Left renal cortex interstitium (tissue), 4 donors: ENCODE results near the gene GLIS1. TPM values are rescaled to one million over a fixed set of nuclear protein-coding genes. Genes with fewer than 3 reads are reported as not detected.

Experiments
- DNase-seq, 4 donors: peaks; one replicate each; pipeline ENCODE4 v3.0.0-alpha.2; 2013; ENCODE audit warnings: low read depth in 4 of 4, low spot score in 2 of 4, missing footprints in 1 of 4
- polyA plus RNA-seq, 4 donors: library from polyadenylated mRNA; unstranded; fragments of 120-200 nt; gene quantifications; one replicate each; pipeline ENCODE4 v1.2.1, GENCODE V29; 2013; ENCODE audit not compliant: insufficient read length in 4 of 4

Gene GLIS1
- polyA plus RNA-seq, 4 donors = 1.8 to 3.6 (median 3.0) TPM

DNA sequence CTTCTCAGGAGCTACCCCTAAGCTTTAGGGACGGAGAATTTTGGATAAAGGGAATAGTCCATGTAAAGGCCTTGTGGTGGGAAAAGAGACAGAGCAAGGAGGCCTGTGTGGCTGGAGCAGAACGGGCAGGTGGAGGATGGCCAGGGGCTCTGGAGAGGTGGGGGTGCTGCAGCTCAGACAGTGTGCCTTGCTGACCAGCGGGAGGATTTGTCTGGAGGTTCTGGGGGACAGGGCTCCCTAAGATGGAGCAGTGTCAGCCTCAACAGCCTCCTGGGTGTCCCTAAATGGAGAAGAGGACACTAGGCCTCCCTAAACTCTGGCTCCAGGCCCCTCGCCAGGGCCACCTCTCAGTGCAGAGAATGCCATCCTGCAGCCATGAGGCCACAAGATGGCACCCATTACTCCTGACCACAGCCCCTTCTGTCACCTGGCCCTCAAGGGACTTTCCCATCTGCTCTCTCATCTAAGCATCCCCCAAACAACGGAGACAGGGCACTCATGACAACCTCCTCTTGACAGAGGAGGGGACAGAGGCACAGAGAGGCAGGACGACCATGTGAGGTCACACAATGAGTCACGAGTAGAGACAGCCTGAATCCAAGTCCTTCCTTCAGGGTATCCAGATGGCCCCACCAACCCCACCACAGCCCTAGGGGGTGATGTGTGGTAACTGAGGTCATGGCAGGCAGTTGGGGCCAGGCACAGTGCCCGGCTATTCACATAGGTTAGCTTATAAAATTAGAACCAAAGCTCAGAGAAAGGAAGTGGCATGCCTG lies 185.0 kb downstream of the GLIS1 start:
- DNase-seq = no peak

GRCh38 chr1:53552981-53553733 lies 185.8 kb downstream of the GLIS1 start:
- no peak for DNase-seq

DNA sequence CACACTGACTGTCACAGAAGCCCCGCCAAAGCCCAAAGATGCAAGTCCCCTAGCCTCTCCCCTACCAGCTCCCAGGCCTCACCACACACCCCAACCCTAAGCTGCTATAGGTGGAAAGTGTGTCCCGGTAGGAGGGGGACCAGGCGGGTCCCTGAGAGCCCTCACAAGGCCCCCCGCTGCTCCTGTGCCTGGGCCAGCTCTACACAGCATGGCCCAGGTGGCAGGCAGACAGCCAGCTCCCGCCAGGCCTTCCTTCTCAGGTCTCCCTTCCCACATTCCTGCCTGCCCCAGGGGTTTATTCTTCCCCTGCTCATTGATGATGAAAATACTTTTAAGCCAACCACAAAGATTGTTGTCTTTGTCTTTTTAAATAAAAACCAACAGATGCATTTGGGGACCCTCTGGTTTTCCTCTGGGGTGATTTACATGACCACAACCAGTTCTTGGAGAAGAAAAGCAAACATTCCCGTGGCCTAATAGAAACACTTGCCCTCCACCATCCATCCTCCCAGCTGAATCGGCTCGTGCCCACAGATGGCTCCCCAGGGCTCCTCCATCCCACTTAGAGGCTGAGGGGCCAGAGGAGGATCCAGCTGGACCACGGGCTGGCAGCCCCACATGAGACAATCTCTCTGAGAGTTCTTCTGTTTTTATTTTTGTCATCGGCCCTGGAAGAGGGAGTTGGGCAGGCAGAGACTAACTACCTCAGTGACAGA lies 186.7 kb downstream of the GLIS1 start:
- no peak for DNase-seq

DNA sequence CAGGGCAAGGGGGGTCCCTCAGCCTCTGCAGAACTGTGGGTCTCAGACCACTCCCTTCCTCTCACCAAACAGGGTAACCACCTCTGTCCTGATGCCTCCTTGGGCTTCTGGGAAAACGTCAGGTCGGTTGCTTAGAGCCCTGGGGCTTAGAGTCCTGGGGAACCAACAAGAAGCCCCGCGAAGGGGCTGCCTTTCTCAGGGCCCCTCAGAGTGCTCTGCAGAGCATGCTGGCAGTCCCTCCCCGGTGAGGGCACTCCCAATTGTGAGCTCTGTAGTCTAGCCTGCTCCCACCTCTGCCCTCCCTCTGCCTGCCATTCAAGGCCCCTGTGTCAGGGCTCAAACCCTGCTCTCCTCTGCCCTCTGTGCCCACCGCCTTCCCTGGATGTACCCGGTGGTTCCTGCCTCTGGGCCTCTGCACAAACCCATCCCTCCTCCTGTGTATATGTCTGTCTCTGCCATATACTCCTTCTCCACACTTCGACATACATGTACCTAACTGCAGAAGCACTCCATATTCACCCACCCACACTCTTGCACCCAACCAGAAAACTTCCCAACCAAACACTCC lies 187.5 kb downstream of the GLIS1 start:
- no peak for DNase-seq

DNA sequence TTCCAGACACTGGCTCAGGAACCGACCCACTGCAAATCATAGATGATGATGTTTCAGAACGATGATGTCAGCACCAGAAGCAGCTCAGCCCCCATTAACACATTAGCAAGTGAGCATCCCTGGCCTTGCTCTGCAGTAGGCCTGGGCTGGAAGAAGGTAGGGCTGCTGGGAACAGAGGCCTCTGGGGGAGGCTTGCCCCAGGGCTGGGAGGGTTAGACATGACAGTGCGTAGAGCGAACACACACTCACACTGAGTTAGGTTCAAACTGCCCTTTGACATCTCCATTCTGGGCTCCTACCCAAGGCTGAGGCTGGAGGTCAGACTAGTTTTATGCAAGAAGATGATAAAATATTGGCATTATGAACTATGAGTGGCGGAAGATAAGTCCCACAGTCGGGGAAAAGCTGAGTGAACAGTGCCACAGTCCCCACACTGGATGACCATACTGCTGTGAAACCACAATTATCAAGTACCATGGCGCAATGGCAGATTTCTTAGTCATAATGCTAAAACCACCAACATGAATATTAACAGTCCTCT lies 188.7 kb downstream of the GLIS1 start:
- DNase-seq = no peak

GRCh38 chr1:53549781-53550180 lies 189.2 kb downstream of the GLIS1 start:
- DNase-seq = no peak

DNA sequence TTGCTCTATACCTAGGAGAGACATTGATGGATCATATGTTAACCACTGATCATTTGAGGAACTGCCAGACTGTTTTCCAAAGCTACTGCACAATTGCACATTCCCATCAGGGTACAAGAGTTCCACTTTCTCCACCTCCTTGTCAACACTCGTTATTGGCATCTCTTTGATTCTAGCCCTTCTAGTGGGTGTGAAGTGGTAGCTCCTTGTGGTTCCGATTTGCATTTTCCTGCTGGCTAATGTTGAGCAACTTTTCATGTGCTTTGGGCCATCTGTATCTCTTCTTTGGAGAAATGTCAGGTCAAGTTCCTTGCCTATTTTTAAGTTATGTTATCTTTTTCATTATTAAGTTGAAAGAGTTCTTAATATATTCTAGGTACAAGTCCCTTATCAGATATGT lies 189.7 kb downstream of the GLIS1 start:
- DNase-seq = no peak

- DNase-seq = no peak
Observed at GRCh38 chr1:53548031-53548491, 190.9 kb downstream of the GLIS1 start.

GRCh38 chr1:53547231-53547790 lies 191.7 kb downstream of the GLIS1 start:
- no peak for DNase-seq

DNA sequence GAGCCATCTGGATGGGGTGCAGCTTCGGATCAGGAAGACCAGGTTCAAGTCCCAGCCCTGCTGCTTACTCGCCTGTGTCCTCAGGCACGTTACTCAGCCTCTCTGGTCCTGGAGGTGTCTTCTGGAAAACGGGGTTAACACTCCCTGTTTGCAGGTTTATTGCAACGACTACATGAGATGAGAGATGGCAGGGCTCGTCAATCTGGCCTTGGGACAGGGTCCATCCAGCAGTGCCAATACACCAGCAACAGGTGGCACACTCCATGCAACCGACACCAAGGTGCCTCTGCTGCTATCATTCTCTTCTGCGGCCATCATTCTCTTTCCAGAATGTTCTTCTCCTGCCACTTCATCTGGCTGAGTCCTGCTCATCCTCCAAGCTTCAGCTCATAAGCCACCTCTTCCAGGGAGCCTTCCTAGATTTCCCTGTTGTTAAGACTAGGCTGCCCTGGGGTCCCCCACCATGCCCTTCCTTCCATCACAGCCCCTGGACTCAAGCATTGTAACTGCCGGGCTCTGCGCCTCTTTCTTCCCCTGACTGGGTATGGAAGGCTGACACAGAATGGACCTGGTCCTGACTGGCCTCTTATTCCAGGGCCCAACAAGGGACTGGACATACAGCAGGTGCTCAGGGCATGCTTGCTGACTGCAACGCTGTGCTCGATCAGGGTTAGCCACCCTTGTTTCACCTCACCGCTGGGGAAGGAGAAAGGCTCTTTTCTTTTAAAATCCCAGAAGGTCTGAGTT lies 192.4 kb downstream of the GLIS1 start:
- no peak for DNase-seq

GRCh38 chr1:53545663-53546408 lies 193.1 kb downstream of the GLIS1 start:
- peak in 1 of 4 donors; percentile 34 for DNase-seq

DNA sequence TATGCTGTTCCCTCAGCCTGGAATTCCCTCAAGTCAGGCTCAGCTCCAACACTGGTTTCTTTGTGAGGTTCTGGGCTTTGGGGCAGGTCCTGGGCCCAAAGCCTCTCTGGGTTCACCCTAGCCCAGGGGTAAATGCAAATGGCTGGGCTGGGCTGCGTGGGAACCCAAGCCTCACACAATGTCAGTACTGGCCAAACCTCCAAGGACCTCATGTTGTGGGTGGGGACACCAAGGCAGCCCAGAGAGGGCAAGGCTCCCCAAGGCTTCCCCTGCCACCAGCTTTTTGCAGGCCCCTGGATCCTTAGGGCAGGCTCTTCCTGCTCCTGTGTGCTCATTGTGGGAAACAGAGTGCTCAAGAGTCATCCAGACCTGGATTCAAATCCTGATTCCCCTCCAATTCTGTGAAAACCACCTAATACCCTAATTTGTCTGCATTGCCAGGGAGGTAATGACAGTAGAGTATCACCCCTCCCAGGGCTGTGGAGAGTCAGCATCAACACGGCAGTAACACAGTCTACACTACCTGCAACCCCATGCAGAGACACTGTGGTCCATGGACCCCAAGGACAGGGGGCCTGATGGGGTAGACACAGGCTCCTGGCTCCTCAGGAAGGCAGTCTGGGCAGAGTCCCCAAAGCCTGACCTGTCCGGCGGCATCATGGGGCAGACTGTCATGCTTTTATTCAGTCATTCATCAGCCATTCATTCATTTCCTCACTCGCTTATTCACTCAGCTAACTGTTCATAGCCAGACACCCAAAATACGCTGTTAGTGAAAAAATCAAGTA lies 194.0 kb downstream of the GLIS1 start:
- DNase-seq = no peak

GRCh38 chr1:53543778-53544695 lies 194.9 kb downstream of the GLIS1 start:
- no peak for DNase-seq

DNA sequence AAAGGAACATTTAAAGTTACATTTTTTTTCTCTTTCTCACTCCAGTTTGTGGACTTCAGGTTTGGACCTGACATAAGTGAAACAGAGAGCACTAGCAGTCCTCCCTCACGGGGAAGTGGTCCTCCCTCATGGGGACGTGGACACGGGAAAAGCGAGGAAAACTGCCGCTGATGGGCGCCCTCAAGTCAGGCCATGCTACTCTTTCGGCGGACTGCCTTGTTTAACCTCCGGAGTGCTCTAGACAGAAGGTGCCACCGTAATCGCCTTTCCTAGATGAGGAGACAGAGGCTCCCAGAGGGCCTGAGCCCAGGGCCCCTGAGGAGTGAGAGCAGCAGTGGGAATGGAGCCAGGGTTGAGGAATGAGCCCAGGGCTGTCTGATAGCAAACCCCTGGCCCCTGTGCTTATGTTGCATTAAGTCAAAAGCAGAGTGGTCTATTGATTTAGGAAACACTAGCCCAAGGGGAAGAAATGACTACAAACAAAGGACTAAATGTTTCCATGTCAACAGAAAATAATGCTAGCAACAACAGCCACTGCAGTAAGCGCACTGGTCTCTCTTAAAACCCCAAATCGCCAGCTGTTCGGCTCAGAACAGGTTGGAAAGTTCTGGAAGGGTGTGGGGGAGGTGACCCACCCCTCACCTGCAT lies 195.7 kb downstream of the GLIS1 start:
- DNase-seq = no peak

DNA sequence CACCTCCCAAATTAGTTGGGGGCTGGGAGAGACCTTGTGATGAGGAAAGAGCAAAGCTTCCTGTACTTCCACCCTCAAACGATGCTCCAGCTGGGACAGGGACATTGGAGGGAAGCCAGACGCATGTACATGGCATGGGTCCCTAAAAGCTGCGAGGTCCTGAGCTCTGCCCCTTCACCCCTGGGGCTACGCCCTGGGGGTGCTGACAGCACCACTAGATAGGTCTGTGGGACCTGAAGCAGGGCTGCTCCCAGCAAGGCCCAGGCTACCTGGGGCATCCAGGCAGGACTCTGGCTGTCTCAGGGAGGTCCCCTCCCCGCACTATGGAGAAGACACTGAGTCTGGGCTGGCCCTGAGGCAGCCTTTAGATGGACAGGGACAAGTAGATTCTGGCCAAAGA lies 196.4 kb downstream of the GLIS1 start:
- no peak for DNase-seq

DNA sequence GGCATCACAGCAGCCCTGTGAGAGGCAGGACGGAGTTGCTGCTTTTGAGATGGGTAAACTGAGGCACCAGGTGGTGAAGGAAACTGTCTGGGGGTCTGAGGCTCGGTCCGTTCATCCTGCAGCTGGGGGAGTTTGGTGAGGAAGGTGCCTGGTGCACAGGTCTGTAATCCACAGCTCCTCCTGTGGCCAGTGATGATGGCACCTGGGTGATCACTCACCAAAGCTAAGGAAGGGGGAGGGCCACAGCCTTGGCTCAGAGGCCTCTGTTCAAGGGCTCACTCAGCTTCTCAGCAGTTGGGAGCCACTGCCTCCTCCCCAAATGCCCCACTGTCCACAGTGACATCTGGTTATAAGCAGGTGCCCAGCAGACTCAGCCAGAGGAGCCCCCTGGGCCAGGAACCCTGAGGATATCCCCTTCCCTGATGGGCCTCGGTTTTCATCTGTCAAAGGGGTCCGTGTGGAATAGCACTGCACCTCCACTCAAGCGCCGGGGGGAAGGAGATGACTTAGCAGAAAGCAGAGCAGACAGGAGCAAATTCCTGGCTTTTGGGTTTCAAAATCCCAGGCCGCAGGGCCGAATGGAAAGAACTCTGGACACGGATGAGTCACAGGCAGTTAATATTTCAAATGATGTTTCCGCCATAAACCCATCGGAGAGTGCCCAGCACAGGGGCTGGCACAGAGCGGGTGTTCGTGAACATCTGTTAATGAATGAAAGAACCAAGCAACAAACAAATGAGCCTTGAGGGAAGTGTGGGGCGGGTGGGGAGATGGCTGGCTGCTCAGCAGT lies 197.0 kb downstream of the GLIS1 start:
- no peak for DNase-seq
